NCI-H2227 treated with DMSO at 0.1 percent for 48 hours (cell line): ENCODE data around the gene GLI1.
"Not testable (repeated sequence)": the region's sequence is repeated elsewhere in the genome, so short reads cannot be mapped to it uniquely, and the experiment has no call there.

Source experiments
- DNase-seq: peaks from one replicate; lab custom pipeline; 2025; lab: John Stamatoyannopoulos, UW

The GLI1 gene

DNA sequence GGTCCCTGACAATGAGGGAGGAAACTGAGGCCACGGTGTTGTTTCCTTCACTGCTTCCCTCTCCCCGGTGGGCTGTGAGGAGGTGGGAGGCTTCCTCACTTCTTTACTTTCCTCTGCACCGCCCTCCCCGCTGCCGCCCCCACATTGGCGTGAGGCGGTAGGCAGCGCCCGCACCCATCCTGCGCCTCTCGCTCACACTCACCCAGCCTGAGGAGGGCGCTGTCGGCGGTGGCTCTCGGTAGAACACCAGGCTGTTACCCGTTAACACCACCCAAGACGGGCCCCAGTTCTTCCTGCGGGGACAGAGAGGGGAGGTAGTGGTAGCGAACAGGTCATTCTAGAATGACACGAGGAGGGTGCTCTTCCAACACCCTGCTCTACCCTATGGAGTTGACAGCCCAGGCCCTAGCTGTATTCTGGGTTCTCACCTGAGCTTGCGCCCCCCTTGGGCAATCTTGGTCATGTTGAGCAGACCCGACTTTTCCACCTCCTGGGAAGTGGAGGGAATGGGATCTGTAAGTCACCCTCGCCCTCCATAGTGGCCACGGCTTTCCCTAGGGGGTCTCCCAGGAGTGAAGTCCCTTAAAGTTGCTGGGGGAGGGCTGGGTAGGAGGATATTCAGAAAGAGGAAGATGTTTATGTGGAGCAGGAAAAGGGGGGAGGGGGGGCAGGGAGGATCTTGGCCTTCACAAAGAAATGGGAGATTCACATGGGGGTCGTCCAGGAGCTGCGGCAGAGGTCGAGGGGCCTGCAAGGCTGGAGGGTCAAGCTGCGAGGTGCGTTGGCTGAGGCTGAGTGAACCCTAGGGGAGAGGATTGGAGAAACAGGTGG lies 16.8 kb downstream of the GLI1 start:
- no peak for DNase-seq

- DNase-seq, result no peak
Measured at GRCh38 chr12:57476993-57477709, 17.6 kb downstream of the GLI1 start.

- DNase-seq, result no peak
Measured at GRCh38 chr12:57477710-57478681, 18.4 kb downstream of the GLI1 start.

GRCh38 chr12:57479043-57479375 lies 19.4 kb downstream of the GLI1 start:
- DNase-seq, result no peak

- no peak for DNase-seq
Measured at GRCh38 chr12:57479376-57480115, 20.0 kb downstream of the GLI1 start, which contains the start of gene ARHGAP9. TSS of gene ARHGAP9 (minus strand) at chr12:57479866. CDS start at chr12:57479406, 460 bp downstream.

- DNase-seq, result no peak
Measured at GRCh38 chr12:57481671-57482070, 22.1 kb downstream of the GLI1 start.

- no peak for DNase-seq
Measured at GRCh38 chr12:57483466-57483865, 23.9 kb downstream of the GLI1 start.

- DNase-seq, result no peak
Measured at GRCh38 chr12:57485695-57486094, 26.1 kb downstream of the GLI1 start.

DNA sequence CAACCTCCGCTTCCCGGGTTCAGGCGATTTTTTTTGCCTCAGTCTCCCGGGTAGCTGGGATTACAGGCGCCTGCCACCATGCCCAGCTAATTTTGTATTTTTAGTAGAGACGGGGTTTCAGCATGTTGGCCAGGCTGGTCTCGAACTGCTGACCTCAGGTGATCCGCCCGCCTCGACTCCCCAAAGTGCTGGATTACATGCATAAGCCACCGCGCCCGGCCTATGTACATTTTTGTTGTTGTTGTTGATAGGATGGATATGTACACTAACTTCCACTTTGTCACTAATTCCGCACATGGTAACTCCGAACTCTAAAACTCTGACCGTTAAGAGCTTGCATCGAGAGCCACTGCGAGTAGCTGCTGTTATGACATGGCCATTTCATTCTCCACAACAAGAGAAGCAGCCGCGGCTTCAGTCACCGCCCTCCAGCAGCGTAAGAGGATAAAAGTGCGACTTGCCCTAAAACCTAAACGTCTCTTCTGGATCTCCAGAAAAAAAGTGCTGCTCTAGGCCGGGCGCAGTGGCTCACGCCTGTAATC lies 27.5 kb downstream of the GLI1 start:
- no peak for DNase-seq

DNA sequence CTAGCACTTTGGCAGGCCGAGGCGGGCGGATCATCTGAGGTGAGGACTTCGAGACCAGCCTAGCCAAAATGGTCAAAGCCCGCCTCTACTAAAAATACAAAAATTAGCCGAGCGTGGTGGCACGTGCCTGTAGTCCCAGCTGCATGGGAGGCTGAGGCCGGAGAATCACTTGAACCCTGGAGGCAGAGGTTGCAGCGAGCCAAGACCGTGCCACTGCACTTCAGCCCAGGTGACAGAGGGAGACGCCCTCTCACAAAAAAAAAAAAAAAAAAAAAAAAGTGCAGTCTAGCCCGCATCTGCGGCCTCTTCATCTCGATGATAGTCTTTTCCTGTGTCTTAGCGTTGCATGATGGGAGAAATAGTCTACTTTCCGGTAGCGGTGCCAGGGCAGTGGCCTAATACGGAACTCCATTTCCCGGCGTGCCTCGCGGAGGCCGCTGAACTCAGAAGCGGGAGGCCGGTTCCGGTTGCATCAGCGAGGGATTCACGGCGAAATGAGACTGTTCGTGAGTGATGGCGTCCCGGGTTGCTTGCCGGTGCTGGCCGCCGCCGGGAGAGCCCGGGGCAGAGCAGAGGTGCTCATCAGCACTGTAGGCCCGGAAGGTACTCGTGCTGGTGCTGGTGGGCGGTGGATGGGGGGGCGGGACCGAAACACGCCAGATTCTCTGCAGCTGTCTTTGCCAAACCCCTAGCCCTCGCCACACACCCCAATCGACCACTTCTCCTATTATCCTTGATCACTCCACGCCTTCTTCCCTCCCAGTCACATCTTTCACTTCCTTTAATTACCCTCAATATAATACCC lies 28.2 kb downstream of the GLI1 start, which contains the start of gene MARS1:
Gene MARS1 (plus strand): TSS at position 472 of the 805 bp plus-strand sequence. CDS start 23 bp downstream, at position 495.
- DNase-seq, result peak; percentile 87

- peak; percentile 4 for DNase-seq
Measured at GRCh38 chr12:57488402-57489156, 29.0 kb downstream of the GLI1 start.

GRCh38 chr12:57489157-57489641 lies 29.6 kb downstream of the GLI1 start:
- no peak for DNase-seq

DNA sequence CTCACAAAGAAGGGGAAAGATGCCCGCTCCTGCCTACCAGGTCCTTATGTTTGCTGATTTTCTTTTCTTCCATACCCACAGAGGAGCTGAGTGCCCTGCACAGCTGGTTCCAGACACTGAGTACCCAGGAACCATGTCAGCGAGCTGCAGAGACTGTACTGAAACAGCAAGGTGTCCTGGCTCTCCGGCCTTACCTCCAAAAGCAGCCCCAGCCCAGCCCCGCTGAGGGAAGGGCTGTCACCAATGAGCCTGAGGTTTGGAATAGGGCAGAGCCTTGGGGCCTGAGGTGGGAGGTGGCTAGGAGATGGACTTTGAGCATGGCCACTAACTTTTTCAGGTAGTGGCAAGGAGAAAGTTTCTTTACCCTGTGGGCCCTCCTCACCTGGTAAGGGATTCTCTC lies 30.5 kb downstream of the GLI1 start:
- DNase-seq, result no peak

- DNase-seq, result no peak
Measured at GRCh38 chr12:57491393-57492280, 32.1 kb downstream of the GLI1 start.

- not testable (repeated sequence) for DNase-seq
Measured at GRCh38 chr12:57495051-57495701, 35.6 kb downstream of the GLI1 start.

DNA sequence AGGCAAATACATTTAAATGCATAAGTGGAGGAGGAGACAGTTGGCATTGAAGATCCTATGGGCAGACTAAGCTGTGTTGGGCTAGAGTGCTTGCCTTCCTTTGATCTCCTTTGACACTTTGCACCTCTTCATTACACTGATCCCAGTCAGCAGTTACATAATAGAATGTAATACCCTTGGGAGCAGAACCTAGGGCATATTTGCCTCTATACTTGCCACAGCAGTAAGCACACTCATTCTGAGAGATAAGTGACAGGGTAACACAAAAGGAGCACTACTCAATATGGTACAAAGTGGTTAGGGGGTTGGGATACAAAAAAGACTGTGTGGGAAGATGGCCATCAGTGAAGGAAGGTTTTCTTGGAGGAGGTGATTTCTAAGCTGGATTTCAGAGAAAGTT lies 37.2 kb downstream of the GLI1 start:
- no peak for DNase-seq

DNA sequence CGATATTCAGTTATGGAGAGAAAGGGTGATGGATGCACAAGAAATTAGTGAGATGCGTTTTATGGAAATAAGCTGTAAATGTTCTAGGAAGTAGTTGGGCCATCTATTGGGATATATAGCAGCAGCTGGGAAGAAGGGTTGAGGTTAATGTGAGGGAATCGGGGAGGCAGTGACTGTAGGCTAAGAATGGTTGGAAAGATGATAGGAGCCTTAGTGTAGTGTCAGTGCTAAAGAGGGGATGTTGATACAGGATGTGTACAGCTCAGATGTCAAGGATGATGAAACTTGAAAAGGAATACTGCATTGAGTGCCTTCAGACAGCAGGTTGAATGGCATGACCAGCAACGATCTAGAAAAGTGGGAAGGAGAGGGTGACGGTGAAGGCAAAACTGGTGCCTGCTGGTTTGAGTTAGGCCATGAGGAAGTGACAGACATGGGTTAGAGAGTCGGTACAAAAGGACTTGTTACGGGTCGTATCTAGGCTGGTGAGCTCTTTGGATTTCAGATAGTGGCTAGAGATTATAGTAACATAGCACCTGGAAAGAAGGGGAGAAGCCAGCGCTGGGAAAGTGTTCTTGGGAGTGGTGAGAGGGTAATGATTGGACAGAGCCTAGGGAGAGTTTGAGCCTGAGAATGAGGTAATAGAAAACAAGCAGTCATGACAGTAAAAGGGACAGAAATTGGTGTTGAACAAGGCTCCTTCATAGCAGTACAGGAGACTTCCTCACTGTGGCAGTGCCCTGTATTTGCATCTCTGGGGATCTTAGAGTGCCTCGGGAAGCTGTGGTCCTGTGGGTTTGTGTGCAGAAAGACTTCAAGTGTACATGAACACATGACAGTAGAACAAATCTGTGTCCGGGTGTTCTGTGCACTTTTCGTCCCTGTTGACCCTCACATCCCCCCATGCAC lies 37.9 kb downstream of the GLI1 start:
- DNase-seq, result no peak
